Measurements from ENCODE around the gene KRT36.

KRT36 gene

GRCh38 chr17:41489531-41489930 lies at the start of gene KRT36:
Gene KRT36 (minus strand): TSS chr17:41489910. CDS start chr17:41489864, 46 bp downstream.
- no peak for DNase-seq (ENCODE audit: low read depth in 2 of 2)

GRCh38 chr17:41539071-41539492 lies 49.4 kb upstream of the KRT36 start:
- DNase-seq (ENCODE audit: low read depth in 2 of 2), result no peak

GRCh38 chr17:41538565-41538991 lies 48.9 kb upstream of the KRT36 start:
- no peak for DNase-seq (ENCODE audit: low read depth in 2 of 2)

GRCh38 chr17:41537990-41538389 lies 48.3 kb upstream of the KRT36 start:
- DNase-seq (ENCODE audit: low read depth in 2 of 2), result no peak

- DNase-seq (ENCODE audit: low read depth in 2 of 2), result no peak
These were observed 47.9 kb upstream of the KRT36 start for GRCh38 chr17:41537614-41537954.

- DNase-seq (ENCODE audit: low read depth in 2 of 2), result no peak
These were observed 47.3 kb upstream of the KRT36 start for GRCh38 chr17:41536741-41537613.

- no peak for DNase-seq (ENCODE audit: low read depth in 2 of 2)
These were observed 46.2 kb upstream of the KRT36 start for GRCh38 chr17:41535764-41536481.

- DNase-seq (ENCODE audit: low read depth in 2 of 2), result no peak
These were observed 45.3 kb upstream of the KRT36 start for GRCh38 chr17:41534899-41535546.

- DNase-seq (ENCODE audit: low read depth in 2 of 2), result no peak
These were observed 43.9 kb upstream of the KRT36 start for GRCh38 chr17:41533613-41534012.

- no peak for DNase-seq (ENCODE audit: low read depth in 2 of 2)
These were observed 43.3 kb upstream of the KRT36 start for GRCh38 chr17:41532947-41533570.

GRCh38 chr17:41531993-41532392 lies 42.3 kb upstream of the KRT36 start:
- DNase-seq (ENCODE audit: low read depth in 2 of 2), result no peak

- DNase-seq (ENCODE audit: low read depth in 2 of 2), result no peak
These were observed 40.6 kb upstream of the KRT36 start for GRCh38 chr17:41530062-41531048.

- no peak for DNase-seq (ENCODE audit: low read depth in 2 of 2)
These were observed 39.8 kb upstream of the KRT36 start for GRCh38 chr17:41529491-41529915.

GRCh38 chr17:41528959-41529353 lies 39.2 kb upstream of the KRT36 start:
- DNase-seq (ENCODE audit: low read depth in 2 of 2), result no peak

- no peak for DNase-seq (ENCODE audit: low read depth in 2 of 2)
These were observed 37.6 kb upstream of the KRT36 start for GRCh38 chr17:41527063-41528023.

GRCh38 chr17:41524261-41524660 lies 34.6 kb upstream of the KRT36 start:
- DNase-seq (ENCODE audit: low read depth in 2 of 2), result no peak

GRCh38 chr17:41523787-41524186 lies 34.1 kb upstream of the KRT36 start:
- DNase-seq (ENCODE audit: low read depth in 2 of 2), result no peak

- DNase-seq (ENCODE audit: low read depth in 2 of 2), result no peak
These were observed 33.5 kb upstream of the KRT36 start for GRCh38 chr17:41523225-41523593.

GRCh38 chr17:41522301-41523224 lies 32.9 kb upstream of the KRT36 start:
- no peak for DNase-seq (ENCODE audit: low read depth in 2 of 2)
